HG02981 (cell line): Measurements from ENCODE around the gene BST2.

ENCODE experiments used
- ATAC-seq: cut with Tn5 transposase; IDR thresholded peaks from one replicate; pipeline ENCODE4 v1.9.1; 2021; ENCODE audit warnings: mild to moderate bottlenecking, moderate library complexity; ENCODE audit not compliant: unreplicated experiment

BST2 gene, protein sequence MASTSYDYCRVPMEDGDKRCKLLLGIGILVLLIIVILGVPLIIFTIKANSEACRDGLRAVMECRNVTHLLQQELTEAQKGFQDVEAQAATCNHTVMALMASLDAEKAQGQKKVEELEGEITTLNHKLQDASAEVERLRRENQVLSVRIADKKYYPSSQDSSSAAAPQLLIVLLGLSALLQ

DNA sequence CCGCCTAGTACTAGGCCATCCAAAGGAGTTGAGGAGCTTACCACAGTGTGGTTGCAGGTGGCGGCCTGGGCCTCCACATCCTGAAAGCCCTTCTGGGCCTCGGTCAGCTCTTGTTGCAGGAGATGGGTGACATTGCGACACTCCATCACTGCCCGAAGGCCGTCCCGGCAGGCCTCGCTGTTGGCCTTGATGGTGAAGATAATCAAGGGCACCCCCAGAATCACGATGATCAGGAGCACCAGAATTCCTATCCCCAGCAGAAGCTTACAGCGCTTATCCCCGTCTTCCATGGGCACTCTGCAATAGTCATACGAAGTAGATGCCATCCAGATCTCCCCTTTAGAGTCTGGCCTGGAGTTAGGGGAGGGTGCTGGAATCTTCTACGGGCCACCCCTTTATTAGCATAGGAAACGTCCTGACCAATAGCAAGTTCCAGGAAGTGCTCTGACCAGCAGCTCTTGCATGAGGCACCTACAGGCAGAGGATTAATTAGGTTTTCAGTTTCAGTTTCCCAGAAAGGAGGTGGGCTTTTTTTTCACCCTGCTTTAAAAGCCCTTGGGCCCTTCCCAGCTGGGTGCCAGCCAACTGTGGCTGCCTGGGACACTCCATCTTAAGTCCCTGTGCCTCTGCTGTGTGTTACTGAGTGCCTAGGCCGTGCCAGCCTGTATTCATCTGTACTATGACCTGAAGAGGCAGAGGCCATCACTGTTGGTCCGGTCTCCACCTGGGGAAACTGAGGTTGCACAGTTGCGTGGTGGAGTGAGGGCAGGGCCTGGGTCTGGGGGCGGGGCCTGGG is at the start of gene BST2:
Gene BST2, minus strand, starts transcription at position 381 of the 796 bp plus-strand sequence. Its CDS starts 55 bp downstream, at position 326.
- peak; percentile 81 for ATAC-seq

DNA sequence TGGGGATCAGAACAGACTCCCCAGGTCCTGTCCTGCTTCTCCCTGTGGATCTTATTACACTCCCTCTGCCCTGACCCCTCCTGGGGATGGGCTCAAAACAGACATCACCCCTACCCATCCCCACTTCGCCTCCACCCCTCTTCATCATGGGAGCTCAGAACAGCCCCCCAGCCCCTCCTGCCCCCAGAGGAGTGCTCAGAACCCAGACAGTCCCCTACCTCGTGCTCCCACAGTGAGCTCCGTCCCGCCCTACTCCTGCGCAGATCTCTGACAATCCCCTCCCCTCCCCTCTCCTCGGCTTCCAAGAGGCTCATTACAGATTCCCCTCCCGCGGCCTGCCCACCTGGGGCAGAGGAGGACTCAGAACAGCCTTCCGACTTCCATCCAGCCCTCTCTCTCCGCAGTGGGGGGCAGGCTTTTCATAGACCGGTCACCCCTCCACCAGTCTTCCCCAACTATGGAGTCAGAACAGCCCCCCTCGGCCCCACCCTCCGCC is 49.2 kb upstream of the BST2 start:
- no peak for ATAC-seq

DNA sequence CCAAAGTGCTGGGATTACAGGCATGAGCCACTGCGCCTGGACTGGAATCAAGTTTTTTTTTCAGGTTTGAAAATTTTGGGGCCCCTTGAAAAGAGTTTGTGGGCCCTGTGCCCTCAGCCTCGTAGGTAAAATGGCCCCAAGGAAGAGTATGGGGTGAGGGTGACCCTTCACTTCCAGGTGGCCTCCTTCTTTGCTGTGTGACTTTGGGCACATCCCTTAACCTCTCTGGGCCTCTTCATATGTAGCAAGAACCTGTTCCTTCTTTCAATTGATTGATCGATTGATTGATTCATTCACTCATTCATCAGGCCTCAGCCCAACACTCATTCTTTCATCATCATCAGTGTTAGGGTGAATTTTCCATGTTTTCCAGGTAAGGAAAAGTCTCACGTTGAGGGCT is 46.4 kb upstream of the BST2 start:
- ATAC-seq, result no peak

DNA sequence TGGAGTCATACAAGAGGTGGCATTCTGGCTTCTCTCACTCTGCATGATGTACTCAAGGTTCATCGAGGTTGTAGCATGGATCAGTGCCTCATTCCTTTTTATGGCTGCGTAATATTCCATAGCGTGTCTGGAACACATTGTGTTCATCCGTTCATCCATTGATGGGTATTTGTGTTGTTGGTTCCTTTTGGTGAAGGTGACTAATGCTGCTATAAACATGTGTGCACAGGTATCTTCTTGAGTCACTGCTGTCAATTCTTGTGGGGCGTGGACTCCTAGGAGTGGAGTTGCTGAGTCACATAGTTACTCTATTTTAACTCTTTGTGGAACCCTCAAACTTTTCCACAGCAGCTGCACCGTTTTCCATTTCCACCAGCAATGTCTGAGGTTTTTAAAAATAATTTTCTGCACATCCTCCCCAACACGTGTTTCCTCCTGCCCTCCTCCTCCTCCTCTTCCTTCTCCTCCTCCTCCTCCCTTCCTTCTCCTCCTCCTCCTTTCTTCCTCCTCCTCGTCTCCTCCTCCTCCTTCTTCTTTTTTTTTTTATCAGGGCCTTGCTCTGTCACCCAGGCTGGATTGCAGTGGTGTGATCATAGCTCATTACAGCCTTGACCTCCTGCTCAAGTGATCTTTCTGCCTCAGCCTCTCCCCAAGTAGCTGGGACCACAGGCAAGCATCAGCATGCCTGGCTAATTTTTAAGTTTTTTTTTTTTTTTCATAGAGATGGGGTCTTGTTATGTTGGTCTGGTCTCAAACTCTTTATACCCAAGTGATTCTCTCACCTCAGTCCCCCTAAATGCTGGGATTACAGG is 45.0 kb upstream of the BST2 start:
- no peak for ATAC-seq

DNA sequence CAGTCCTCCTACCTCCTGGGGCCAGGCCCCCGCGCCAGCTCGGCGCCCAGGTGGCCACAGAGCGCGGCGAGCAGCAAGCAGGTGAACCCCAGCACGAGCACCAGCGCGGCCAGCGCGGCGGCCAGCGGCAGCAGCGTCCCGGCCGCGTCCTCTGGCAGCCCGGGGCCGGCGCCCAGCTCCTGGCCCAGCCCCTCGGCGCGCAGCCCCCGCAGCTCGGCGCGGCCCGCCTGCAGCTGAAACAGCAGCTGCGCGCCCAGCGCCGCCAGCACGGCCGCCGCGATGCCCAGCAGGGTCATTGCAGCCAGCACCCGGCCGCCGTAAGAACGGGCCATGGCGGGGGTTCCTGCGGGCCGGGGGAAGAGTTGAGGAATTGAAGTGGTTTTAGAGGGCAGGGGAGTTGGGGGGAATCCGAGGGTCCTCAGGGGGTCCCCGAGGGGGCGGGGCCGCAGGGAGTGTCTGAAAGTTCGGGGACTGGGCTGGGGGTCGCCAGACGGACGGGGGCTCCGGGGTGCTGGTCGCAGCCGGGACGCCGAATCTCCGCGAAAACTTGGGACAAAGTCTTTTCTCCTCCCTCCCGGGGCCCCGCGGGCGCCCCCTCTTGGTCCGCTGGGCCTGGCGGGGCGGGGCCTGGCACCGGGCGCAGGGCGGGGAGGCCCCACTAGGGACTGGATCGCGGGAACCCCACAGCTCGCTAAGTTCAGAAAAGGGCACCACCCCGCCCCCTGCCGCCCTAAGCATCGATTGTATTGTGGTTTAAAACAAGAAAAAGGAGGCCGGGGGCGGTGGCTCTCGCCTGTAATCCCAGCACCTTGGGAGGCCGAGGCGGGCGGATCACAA is 42.9 kb upstream of the BST2 start, which contains the start of gene TMEM221:
Gene TMEM221, minus strand, starts transcription at position 538 of the 837 bp plus-strand sequence. Its CDS starts 206 bp downstream, at position 332.
- ATAC-seq, result no peak

DNA sequence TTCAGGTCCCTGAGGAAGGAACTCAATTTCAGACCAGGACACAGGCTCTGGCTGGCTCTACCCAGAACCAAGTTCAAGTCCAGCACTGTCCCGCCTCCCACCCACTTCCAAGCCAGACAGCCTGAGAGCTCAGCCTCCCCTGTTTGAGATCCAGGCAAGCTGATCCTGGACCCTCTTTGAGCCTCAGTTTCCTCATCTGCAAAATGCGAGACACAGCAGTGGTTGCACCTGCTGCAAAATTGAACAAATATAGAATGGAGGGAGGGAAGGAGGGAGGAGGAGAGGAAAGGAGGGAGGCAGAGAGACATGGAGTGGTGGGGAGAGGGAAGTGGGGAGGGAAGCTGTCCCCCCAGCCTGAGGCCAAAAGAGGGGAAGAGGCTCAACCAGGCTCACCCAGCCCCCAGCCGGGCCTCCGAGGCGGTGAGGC is 42.3 kb upstream of the BST2 start:
- ATAC-seq, result no peak

DNA sequence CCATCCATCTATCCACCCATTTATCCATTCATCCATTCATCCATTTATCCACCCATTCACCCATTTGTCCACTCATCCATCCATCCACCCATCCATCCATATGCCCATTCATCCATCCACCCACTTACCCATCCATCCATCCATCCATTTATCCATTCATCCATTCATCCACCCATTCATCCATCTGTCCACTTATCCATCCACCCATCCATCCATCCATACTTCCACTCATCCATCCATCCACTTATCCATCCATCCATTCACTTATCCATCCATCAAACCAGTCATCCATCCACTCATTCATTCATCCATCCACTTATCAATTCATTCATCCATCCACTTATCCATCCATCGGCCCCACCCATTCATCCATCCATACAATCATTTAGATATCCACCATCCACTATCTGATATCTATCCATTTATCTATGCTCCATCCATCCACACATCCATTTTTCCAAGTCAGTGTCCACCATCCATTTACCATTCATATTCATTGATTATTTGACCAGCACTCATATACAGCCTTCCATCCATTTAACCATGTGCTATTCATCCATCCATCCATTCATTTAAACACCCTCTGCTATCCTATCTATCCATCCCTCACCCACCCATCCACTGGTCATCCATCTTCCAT is 40.2 kb upstream of the BST2 start:
- no peak for ATAC-seq

DNA sequence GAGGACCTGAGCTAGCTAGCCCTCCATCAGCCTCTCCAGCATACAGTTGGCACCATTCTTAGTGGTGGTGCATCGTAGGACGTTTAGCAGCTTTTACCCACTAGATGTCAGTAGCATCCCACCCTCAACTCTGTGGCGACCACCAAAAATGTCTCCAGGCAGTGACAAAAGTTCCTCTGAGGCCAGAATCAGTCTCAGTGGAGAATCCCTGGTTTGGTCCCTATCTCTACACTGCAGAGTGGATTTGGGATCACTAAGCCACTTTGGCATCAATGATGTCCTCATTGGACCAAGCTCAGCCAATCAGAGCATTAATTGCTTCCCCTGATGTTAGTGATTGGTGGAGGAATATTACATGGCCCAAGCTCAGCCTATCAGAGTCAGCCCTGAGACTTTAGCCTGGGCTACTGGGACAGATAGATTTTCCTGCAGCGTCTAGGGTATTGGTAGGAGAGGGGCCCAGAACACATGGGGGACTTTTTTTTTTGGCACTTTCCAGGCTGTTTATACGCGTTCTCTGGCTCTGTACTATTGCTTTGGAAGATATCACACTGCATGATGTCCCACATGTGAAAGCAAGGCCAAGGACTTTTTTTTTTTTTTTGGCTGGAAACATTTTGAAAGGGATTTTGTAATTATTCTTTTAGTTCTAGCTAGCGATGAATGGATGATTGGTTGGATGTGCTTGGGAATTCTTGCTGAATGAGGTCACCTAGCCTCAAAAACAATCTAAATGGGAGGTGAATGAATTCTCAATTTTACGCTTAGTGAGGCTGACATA is 36.0 kb upstream of the BST2 start:
- ATAC-seq, result no peak

DNA sequence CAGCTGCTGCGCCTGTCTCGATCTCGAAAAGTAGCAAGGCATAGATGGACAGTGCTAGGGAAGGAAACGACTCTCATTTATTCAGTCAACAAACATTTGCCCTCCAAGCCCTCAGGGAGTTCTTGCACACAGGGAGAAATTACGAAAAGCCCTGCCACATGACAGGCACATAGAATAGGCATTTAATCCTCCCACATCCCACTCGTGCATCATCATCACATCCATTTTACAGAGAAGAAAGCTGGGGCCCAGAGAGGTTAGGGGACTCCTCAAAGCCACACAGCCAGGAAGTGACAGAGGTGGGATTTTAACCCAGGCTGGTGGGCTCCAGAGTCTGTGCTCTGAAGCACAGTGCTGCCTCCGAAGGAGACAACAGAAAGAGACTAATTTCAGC is 31.4 kb upstream of the BST2 start:
- no peak for ATAC-seq

DNA sequence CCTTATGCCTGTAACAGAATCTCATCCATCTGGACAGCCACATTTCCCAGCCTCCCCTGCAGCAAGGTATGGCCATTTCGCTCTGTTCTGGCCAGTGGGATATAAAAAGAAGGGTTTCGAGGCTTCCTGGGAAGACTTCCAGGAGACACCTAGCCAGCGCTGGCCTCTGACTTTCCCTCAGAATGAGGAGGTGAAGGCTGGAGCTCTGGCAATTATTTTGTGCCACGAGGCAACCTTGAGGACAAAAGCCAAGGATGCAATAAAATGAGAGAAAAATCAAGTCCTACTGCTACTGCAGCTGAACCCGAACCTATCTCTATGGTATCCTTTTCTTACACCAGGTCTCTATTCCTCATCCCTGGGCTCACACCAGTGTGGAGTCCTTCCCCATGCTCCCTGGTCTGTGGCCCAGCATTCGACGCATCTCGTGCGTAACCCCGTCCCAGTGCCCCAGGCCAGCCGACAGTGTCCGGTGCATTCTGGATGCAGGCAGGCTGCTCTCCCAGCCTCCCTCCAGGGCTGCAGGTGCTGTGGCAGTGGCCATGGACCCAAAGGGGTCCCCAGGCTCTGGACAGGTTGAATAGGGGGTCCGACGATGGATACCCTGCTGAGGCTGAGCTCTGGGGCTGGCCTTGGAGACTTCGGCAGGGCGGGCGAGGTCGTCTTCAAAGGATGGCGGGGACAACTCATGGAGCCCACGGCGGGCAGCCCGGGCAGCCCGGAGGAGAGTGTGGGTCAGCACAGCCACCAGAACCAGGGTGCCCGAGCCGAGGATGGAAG is 30.9 kb upstream of the BST2 start:
- no peak for ATAC-seq

DNA sequence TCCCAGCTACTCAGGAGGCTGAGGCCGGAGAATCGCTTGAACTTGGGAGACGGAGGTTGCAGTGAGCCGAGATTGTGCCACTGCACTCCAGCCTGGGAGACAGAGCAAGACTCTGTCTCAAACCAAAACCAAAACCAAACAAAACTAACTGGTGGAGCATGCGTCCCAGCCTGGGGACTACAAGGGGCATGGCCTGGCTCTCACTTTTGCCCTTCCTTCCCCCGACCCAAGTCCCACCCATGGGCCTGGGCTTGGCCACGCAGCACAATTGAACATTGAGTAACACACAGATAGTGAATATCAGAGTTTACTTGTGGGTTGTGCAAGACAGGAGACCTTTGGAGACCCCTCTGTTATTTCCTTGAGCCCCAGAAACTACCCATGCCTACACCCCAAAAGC is 29.8 kb upstream of the BST2 start:
- no peak for ATAC-seq

DNA sequence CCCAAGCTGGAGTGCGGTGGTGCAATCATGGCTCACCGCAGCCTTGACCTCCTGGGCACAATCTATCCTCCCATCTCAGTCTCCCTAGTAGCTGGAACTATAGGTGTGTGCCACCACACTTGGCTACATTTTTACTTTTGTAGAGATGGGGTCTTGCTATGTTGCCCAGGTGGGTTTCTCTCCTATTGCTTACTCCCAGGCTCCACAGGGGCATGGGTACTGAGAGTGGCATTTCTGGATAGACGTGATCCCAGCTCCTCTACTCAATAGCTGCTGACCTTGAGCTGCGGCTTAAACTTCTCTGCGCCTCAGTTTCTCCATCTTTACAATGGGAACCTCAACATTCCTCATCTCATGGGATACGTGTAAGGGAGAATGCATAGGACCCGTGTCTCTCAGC is 26.0 kb upstream of the BST2 start:
- no peak for ATAC-seq

DNA sequence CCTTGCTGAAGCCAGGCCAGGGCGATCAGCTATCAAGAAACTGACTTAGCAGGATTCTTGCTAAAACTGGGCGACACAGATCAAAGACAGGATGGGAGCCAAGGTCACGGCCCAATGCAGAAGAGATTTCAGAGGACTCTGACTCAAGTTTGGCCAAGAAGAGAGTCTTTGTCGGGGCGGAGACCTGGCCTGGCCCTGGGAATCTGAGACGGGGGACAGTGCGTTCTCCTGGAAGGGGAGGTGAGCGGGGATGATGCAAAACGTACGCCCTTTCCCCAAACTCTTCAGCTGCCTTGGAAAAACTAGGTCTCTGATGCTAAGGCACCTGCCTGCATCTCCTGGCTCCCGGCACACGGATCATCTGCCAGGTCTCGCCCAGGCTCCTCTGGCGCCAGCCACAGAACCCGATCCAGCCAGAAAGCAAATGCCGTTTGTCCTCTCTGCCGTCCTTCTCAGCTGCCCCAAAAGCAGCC is 24.2 kb upstream of the BST2 start:
- ATAC-seq, result no peak

DNA sequence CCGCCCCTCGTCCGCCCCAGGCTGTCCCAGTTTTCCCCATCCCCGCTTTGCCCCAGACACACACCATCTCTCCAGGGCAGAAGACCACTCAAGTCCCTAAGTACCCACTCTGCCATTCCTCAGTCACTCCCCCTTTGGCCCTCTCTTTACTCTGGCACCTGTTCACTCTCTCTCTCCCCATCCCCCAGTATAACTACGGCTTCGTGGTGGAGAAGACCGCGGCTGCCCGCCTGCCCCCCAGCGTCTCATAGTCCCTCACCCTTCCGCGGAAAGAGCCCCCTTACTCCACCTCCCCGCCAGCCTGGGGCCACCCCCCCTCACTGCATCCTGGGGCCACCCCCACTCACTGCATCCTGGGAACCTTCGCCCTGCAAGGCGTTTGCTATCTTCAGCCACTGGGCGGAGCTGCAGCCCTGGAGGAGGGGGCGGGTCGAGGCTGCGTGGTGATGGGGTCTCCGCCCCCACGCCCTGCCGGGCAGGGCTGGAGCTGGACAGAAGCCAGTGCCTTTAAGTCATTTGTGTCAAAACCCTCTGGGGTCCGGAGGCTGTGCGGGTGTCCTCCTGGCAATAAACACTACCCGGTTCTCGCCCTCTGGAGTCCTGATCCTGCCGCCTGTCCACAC is 19.4 kb upstream of the BST2 start:
- ATAC-seq, result no peak

DNA sequence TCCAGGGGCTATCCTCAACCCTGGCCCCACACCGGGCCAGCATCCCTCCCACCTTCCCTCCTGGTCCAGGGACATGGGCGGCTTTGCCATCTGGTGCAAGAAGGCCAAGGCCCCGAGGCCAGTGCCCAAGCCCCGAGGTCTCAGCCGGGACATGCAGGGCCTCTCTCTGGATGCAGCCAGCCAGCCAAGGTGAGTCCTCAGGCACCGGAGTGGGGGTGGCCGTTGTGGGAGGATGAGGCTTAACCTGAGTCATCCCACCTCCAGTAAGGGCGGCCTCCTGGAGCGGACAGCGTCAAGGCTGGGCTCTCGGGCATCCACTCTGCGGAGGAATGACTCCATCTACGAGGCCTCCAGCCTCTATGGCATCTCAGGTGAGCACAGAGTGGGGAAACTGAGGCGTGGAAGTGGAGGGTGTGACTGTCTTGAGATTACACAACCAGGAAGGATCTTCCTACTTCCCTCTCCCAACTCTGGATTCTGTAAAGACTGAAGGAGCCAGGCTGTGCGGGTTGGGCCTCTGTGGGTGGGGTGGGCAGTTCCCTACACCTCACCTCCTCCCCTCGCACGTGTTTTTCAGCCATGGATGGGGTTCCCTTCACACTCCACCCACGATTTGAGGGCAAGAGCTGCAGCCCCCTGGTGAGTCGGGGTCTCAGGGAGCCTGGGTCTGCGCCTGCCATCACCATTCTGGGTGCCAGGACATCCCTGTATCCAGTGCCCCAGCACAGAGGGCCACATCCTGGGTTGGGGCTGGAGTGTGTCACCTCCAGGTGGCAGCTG is 18.2 kb upstream of the BST2 start:
- ATAC-seq, result no peak

DNA sequence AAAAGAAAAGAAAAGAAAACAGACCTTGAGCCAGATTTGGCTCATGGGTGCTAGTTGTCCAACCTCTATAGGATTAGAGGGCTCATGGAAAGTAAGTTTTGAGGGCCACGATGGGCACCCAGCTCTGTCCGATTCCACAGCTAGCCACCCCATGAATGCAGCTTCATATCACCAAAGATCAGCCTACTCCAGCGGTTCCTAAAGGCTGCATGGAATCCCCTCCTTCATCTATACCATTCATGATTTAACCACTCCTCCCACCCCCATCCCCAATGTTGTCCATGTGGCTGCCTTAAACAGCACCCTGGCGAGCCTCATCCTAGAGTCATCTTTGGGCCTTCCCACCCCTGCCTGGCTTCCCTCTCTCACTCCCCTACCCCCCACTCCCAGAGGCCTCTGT is 16.5 kb upstream of the BST2 start:
- ATAC-seq, result no peak

DNA sequence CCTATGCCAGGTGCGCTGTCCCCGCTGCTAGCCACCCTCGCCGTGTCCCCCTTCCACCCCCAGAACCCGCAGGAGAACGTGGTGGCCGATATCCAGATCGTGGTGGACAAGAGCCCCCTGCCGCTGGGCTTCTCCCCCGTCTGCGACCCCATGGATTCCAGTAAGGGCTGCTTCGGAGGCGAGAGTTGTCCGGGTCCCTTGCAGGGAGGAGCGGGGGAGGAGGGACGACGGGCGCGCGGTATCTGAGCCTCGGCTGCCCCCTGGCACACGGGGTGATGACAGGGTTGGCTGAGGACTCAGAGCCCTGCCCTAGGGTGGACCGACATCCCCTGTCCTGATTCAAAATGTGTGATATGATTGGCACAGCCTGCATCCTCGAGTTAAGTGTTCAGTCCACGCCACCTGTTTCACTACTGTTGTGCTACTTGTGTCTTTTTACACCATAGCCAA is 15.1 kb upstream of the BST2 start:
- ATAC-seq, result peak; percentile 6
